ENCODE data around the gene HEBP1.

The HEBP1 gene

GRCh38 chr12:13022851-13023271, 22.8 kb upstream of the HEBP1 start:
- Histone ChIP-seq H2AFZ (ENCODE audit: low read depth) (no peak overlapping the region), H3K27ac (no peak overlapping the region), H3K4me2 (no peak overlapping the region), H4K20me1 (ENCODE audit: insufficient read depth) (no peaks in the 10 kb centered on the region), H3K9ac (no peak overlapping the region), H3K4me1 (ENCODE audit: low read depth, poor library complexity, severe bottlenecking) (no peaks in the 10 kb centered on the region), H3K27me3 (ENCODE audit: insufficient read depth, low read depth) (no peaks in the 10 kb centered on the region), H3K4me3 (IDR thresholded peaks at IDR 0.05; ENCODE audit: insufficient read depth, low read depth, low read length) (no peak overlapping the region), H3K36me3 (ENCODE audit: insufficient read depth) (no peaks in the 10 kb centered on the region), H3K79me2 (ENCODE audit: insufficient read depth, low read depth) (no peaks in the 10 kb centered on the region)
- no peak for TF ChIP-seq CTCF (conservative IDR thresholded peaks at IDR 0.05; ENCODE audit: low read depth, low read length)

- Histone ChIP-seq H3K4me2 (no peak overlapping the region), H3K36me3 (ENCODE audit: insufficient read depth) (no peaks in the 10 kb centered on the region), H3K27me3 (ENCODE audit: insufficient read depth, low read depth) (no peaks in the 10 kb centered on the region), H3K4me3 (IDR thresholded peaks at IDR 0.05; ENCODE audit: insufficient read depth, low read depth, low read length) (no peak overlapping the region), H3K4me1 (ENCODE audit: low read depth, poor library complexity, severe bottlenecking) (peaks cover 6% of the 10 kb centered on the region), H4K20me1 (ENCODE audit: insufficient read depth) (no peaks in the 10 kb centered on the region), H2AFZ (ENCODE audit: low read depth) (no peak overlapping the region), H3K79me2 (ENCODE audit: insufficient read depth, low read depth) (no peaks in the 10 kb centered on the region), H3K27ac (no peak overlapping the region), H3K9ac (no peak overlapping the region)
- no peak for TF ChIP-seq CTCF (conservative IDR thresholded peaks at IDR 0.05; ENCODE audit: low read depth, low read length)
Measured at GRCh38 chr12:13011098-13011497, 11.0 kb upstream of the HEBP1 start.

GRCh38 chr12:13008741-13009380, 8.8 kb upstream of the HEBP1 start:
- H3K36me3 ChIP-seq (ENCODE audit: insufficient read depth) = no peaks in the 10 kb centered on the region
- H4K20me1 ChIP-seq (ENCODE audit: insufficient read depth) = no peaks in the 10 kb centered on the region
- no peak overlapping the region for H3K9ac ChIP-seq
- TF ChIP-seq CTCF (conservative IDR thresholded peaks at IDR 0.05; ENCODE audit: low read depth, low read length) = no peak
- no peak overlapping the region for H2AFZ ChIP-seq (ENCODE audit: low read depth)
- H3K4me1 ChIP-seq (ENCODE audit: low read depth, poor library complexity, severe bottlenecking) = no peaks in the 10 kb centered on the region
- no peaks in the 10 kb centered on the region for H3K27me3 ChIP-seq (ENCODE audit: insufficient read depth, low read depth)
- no peak overlapping the region for H3K4me2 ChIP-seq
- no peak overlapping the region for H3K27ac ChIP-seq
- no peaks in the 10 kb centered on the region for H3K79me2 ChIP-seq (ENCODE audit: insufficient read depth, low read depth)
- H3K4me3 ChIP-seq (IDR thresholded peaks at IDR 0.05; ENCODE audit: insufficient read depth, low read depth, low read length) = no peak overlapping the region

GRCh38 chr12:13007496-13008233, 7.6 kb upstream of the HEBP1 start:
- Histone ChIP-seq H3K4me1 (ENCODE audit: low read depth, poor library complexity, severe bottlenecking) (no peaks in the 10 kb centered on the region), H3K27me3 (ENCODE audit: insufficient read depth, low read depth) (no peaks in the 10 kb centered on the region), H3K27ac (no peak overlapping the region), H3K79me2 (ENCODE audit: insufficient read depth, low read depth) (no peaks in the 10 kb centered on the region), H3K36me3 (ENCODE audit: insufficient read depth) (no peaks in the 10 kb centered on the region), H3K4me3 (IDR thresholded peaks at IDR 0.05; ENCODE audit: insufficient read depth, low read depth, low read length) (no peak overlapping the region), H3K9ac (no peak overlapping the region), H4K20me1 (ENCODE audit: insufficient read depth) (no peaks in the 10 kb centered on the region), H2AFZ (ENCODE audit: low read depth) (no peak overlapping the region), H3K4me2 (no peak overlapping the region)
- no peak for TF ChIP-seq CTCF (conservative IDR thresholded peaks at IDR 0.05; ENCODE audit: low read depth, low read length)
